ENCODE results near the gene SNX9. TPM values are rescaled to one million over a fixed set of nuclear protein-coding genes. Genes with fewer than 3 reads are reported as not detected.

The SNX9 gene
- 10 to 100 TPM; 20.5 to 71.9 TPM for total RNA-seq

DNA sequence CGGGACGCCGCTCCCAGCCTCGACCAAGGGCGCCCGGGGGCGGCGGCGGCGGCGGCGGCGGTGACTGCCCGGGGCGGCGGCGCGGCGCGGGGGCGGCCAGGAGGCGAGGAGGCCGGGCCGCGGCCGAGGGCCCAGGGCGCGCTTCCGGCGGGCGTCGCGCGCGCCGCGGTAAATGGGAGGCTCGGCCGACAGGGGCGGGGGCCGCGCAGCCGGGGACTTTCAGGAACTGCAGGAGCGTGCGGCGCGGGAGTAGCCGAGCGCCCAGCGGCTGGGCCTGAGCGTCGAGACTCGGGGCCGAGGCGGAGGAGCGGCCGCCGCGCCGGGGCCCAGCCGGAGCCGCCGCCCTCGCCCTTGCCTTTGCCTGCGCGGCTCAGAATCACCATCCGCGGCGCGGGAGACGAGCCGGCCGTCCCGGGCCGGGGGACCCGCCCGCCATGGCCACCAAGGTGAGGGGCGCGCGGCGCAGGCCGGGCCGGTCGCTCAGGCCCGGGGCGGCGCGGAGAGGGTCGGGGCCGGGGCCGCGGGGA, at the start of gene SNX9:
Gene SNX9 (plus strand): TSS at position 246 of the 527 bp plus-strand sequence. CDS start 189 bp downstream, at position 435.
- Mint-ChIP-seq H3K36me3 (ENCODE audit: low read depth) (peaks cover 41% of the 10 kb centered on the region), H3K27me3 (no peaks in the 10 kb centered on the region)
- peak; percentile 65 for ATAC-seq (replicated peaks)

DNA sequence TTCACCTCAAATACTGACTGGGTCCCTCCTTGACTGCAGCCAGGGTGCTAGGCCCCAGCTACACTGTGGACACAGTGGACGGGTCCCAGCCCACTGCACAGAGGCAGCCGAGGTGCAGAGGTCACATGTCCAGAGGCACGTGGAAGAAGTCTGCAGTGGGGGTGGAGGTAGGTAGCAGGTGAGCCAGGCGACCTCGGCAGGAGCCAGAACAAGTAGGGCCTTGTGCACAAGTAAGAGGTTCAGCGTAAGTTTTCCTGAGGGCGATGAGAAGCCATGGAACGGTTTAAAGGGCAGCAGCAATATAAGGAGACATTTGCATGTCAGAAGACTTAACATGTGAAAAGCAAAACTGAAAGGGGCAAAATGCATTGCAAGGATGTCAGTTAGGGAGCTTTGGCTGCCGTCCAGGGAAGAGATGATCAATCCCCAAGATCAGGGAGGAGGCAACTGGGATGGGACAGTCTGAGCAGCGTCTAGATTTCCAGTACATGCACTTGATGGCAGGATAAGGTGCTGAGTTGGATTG, 49.7 kb upstream of the SNX9 start:
- Mint-ChIP-seq H3K4me3 (no peak overlapping the region), H3K36me3 (ENCODE audit: low read depth) (no peaks in the 10 kb centered on the region), H3K27me3 (no peaks in the 10 kb centered on the region)

More for the DNA sequence above, at the start of gene SNX9:
- Mint-ChIP-seq H3K4me1 (peaks cover 29% of the 10 kb centered on the region), H3K27ac (peak within 1 kb of the TSS; percentile 100), H3K4me3 (peak within 1 kb of the TSS; percentile 97), H3K9me3 (no peaks in the 10 kb centered on the region)

DNA sequence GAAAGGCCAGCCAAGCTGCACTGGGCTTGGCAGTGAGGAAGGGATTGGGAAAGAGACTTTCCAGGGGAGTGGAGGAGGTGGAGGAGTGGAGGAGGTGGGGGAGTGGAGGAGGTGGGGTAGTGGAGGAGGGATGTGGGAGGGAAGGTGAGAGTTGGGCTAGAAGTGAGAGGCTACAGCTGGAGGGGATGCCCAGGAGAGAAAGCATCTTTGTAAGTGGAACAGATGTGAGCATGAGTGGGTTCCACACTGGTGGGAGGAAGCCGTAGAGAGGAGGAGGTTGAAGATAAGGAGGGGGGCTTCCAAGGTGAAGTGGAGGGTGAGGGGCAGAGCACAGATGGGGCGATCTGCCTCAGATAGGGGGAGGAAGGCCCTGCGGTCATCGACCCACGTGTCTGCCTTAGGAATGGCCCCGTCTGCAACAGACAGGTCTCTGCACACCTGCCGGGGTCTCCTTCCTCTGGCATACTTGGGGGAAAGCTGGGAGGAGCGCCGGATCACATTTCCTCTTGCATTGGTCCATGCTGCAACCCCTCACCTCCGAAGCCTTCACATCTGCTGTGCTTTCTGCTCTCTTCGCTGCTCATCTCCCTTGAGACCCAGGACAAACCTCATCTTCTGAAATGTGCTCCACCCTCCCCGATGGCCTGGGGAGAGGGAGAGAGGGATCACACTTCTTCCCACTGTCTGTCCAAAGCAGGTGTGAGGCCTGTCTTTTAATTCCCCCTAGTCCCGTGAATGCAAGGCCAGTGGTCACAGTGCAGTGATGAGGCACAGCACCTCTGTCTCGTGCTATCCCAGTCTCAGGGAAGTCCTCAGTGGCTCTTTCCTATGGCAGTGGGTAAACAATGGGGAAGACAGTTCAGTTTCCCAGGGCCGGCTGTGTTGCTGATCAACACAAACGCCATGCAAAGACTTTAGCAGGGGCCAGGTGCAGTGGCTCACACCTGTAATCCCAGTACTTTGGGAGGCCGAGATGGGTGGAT, 48.6 kb upstream of the SNX9 start:
- no peaks in the 10 kb centered on the region for H3K9me3 Mint-ChIP-seq
- no peak for ATAC-seq (replicated peaks)
- peaks cover 14% of the 10 kb centered on the region for H3K4me1 Mint-ChIP-seq
- no peaks in the 10 kb centered on the region for H3K27me3 Mint-ChIP-seq
- peak overlapping the region; percentile 53 for H3K27ac Mint-ChIP-seq
- no peaks in the 10 kb centered on the region for H3K36me3 Mint-ChIP-seq (ENCODE audit: low read depth)
- no peak overlapping the region for H3K4me3 Mint-ChIP-seq

More for the DNA sequence above, 49.7 kb upstream of the SNX9 start:
- ATAC-seq (replicated peaks): no peak
- Mint-ChIP-seq H3K27ac (peak overlapping the region; percentile 53), H3K4me1 (peaks cover 22% of the 10 kb centered on the region), H3K9me3 (no peaks in the 10 kb centered on the region)

DNA sequence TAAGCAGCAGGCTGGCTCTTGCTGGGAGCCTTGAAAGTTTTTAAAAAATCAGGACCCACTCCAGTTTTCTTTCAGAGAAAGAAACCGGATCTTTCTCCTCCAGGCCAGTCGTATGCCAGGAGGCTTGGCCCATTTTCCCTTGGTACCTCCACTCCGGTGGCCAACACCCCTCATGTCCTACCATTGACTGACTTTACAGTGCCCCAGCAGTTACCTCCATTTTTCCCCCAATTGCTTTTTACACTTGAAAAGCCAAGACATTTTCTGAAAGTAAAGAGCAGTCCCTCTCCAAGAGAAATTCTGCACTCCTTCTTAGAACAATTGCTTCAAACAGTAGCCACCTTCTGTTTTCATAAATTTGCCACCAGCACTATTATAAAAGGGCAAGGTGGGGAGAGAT, 47.7 kb upstream of the SNX9 start:
- peaks cover 7% of the 10 kb centered on the region for H3K4me1 Mint-ChIP-seq
- ATAC-seq (replicated peaks): no peak
- no peaks in the 10 kb centered on the region for H3K9me3 Mint-ChIP-seq
- H3K4me3 Mint-ChIP-seq: no peak overlapping the region
- H3K27me3 Mint-ChIP-seq: no peaks in the 10 kb centered on the region
- no peaks in the 10 kb centered on the region for H3K36me3 Mint-ChIP-seq (ENCODE audit: low read depth)
- no peak overlapping the region for H3K27ac Mint-ChIP-seq

DNA sequence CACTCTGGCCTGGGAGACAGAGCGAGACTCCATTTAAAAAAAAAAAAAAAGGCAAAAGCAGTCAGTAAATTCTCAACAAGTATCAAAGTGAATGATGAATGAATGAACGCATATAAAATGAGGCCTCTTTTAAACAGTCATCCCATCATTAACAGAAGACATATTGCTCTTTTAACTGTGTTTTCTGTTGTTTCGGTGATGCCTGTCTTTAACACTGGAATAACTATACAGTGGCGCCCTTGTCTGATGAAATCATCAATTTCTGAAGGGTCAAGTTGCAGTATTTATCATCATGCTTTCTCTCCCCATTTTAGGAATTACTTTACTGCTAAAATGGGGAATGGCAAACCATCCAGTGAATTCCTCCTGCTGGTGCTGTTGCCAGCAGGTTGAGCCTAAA, 45.7 kb upstream of the SNX9 start:
- peaks cover 4% of the 10 kb centered on the region for H3K9me3 Mint-ChIP-seq
- ATAC-seq (replicated peaks): no peak
- H3K4me3 Mint-ChIP-seq: no peak overlapping the region
- H3K27me3 Mint-ChIP-seq: no peaks in the 10 kb centered on the region
- peaks cover 7% of the 10 kb centered on the region for H3K4me1 Mint-ChIP-seq
- no peak overlapping the region for H3K27ac Mint-ChIP-seq
- H3K36me3 Mint-ChIP-seq (ENCODE audit: low read depth): no peaks in the 10 kb centered on the region

DNA sequence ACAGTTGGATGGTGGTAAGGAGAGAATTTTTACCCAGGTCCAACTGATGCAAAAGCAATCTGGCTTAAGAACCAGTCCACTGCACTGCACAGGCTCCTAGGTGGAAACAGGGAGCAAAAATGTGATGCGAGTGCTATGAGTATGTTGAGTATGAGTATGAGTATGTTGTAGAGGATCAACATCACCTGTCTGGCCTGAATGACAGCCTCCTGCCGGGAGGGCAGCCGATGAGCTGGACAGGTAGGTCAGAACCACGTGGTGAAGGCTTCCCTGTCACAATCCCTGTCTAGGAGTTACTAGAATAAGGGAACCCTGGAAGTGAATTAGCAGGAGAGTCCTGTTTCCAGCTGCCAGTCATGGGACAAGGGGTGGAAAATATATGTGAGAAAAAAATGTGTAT, 44.3 kb upstream of the SNX9 start:
- no peak for ATAC-seq (replicated peaks)
- H3K27ac Mint-ChIP-seq: no peak overlapping the region
- H3K27me3 Mint-ChIP-seq: no peaks in the 10 kb centered on the region
- H3K4me3 Mint-ChIP-seq: no peak overlapping the region
- no peaks in the 10 kb centered on the region for H3K36me3 Mint-ChIP-seq (ENCODE audit: low read depth)
- H3K9me3 Mint-ChIP-seq: peaks cover 4% of the 10 kb centered on the region
- peaks cover 3% of the 10 kb centered on the region for H3K4me1 Mint-ChIP-seq

DNA sequence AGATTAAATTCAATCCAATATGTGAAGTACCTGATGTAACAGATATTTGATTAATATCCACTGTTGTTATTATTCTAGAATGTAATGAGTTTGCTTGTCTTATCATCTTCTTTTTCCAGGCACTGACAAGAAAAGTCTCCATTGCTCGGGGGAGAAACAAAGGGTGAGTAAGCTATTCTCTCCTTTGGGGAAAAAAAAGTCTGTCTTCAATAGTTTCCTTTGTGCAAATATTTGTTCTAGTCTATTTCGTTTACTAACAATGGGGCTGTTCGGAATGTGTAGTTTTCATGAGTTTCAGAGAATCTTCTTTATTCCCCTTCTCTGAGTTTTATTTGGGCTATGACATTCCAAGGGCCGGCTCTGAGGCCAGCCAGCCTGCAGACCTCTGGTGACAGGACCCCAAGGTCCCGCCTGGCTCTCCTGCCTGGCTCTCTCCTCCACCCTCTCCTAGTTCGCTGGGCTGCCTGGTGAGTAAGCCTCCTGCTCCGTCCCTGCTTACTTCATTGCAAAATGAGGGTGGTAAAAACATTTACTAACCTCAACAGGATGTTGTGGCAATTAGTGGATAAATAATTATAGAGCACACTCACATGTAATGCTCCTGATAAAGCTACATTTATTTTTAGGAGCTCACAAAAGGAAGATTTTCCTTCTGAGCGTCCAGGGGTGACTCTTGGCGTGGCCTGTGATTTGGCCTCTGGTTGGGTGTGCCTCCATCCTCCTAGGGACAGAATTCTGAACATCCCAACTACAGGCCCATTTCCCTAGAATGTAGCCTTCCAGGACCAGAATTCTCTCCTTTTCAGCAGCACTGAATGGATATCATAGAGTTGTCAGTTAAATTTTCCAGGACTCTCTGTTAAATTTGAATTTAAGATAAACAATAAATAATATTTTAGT, 43.1 kb upstream of the SNX9 start:
- no peak for ATAC-seq (replicated peaks)
- Mint-ChIP-seq H3K4me3 (no peak overlapping the region), H3K36me3 (ENCODE audit: low read depth) (no peaks in the 10 kb centered on the region), H3K9me3 (peaks cover 4% of the 10 kb centered on the region), H3K27me3 (no peaks in the 10 kb centered on the region), H3K27ac (no peak overlapping the region), H3K4me1 (no peaks in the 10 kb centered on the region)

DNA sequence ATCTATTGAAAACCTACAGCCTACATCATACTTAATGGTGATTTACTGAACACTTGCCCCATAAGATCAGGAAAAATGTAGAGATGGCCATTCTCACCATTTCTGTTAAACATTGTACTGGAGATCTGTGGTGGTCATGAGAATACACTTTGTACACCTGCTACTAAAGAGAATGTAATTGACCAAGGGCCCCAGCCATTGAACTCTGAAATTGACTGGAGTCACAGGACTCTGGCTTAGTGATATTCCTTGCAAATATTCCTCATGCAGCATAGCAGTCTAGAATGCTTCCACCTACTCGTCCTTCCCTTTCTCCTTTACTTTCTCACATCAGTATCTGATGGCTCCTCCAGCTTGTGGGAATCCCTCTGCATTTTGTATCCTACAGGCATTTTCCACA, 37.4 kb upstream of the SNX9 start:
- Mint-ChIP-seq H3K4me1 (no peaks in the 10 kb centered on the region), H3K9me3 (peaks cover 4% of the 10 kb centered on the region), H3K27me3 (no peaks in the 10 kb centered on the region), H3K36me3 (ENCODE audit: low read depth) (no peaks in the 10 kb centered on the region), H3K27ac (no peak overlapping the region), H3K4me3 (no peak overlapping the region)
- no peak for ATAC-seq (replicated peaks)

DNA sequence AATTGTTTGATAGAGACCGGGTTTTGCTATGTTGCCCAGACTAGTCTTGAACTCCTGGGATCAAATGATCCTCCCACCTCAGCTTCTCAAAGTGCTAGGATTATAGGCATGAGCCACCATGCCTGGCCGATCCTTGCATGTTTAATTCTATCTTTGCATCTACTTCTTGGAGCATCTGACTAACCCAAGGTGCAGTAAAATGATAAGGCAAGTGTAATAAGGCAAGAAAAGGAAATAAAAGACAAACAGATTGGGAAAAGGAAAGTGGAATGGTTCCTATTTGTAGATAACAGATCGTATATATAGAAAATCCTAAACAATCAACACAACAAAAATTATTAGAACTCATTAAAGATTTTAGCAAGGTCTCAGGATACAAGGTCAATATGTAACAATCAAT, 36.8 kb upstream of the SNX9 start:
- no peaks in the 10 kb centered on the region for H3K36me3 Mint-ChIP-seq (ENCODE audit: low read depth)
- H3K27me3 Mint-ChIP-seq: no peaks in the 10 kb centered on the region
- peaks cover 4% of the 10 kb centered on the region for H3K9me3 Mint-ChIP-seq
- ATAC-seq (replicated peaks): no peak
- no peak overlapping the region for H3K4me3 Mint-ChIP-seq
- no peaks in the 10 kb centered on the region for H3K4me1 Mint-ChIP-seq
- no peak overlapping the region for H3K27ac Mint-ChIP-seq

DNA sequence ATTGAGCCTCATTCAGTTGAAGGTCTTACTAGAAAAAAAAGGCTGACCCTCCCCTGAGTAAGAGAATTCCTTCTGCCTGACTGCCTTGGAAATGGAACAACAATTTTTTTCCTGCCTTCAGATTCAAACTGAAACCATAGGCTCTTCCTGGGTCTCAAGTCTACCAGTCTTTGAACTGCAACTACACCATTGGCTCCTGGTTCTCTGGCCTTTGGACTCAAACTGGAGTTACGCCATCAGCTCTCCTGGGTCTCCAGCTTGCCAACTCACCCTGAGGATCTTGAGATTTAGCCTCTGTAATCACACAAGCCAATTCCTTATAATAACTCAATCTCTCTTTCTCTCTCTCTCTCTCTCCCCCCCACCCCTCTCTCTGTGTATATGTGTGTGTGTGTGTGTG, 36.0 kb upstream of the SNX9 start:
- Mint-ChIP-seq H3K27ac (no peak overlapping the region), H3K4me1 (no peaks in the 10 kb centered on the region), H3K27me3 (no peaks in the 10 kb centered on the region), H3K9me3 (peaks cover 3% of the 10 kb centered on the region), H3K36me3 (ENCODE audit: low read depth) (no peaks in the 10 kb centered on the region), H3K4me3 (no peak overlapping the region)
- no peak for ATAC-seq (replicated peaks)

DNA sequence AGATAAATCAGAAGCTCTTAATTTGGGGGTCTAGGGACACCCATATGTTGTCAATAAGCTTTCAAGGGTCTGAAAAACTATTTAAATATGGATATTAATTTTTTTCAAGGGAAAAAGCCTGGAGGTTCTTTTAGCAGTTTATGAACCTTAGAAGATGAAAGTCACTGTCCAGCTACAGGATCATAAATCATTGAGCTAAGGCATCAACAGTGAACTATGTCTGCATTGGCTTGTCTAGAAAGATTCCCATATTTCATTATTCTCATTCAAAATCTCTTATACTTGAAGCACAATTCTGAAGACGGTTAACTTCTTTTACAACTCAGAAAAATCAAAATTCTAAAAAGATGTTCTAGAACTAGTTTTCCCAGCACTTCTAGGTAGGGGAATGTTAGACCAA, 34.9 kb upstream of the SNX9 start:
- Mint-ChIP-seq H3K27ac (no peak overlapping the region), H3K4me1 (no peaks in the 10 kb centered on the region), H3K9me3 (no peaks in the 10 kb centered on the region), H3K27me3 (no peaks in the 10 kb centered on the region), H3K36me3 (ENCODE audit: low read depth) (no peaks in the 10 kb centered on the region), H3K4me3 (no peak overlapping the region)
- ATAC-seq (replicated peaks): no peak

DNA sequence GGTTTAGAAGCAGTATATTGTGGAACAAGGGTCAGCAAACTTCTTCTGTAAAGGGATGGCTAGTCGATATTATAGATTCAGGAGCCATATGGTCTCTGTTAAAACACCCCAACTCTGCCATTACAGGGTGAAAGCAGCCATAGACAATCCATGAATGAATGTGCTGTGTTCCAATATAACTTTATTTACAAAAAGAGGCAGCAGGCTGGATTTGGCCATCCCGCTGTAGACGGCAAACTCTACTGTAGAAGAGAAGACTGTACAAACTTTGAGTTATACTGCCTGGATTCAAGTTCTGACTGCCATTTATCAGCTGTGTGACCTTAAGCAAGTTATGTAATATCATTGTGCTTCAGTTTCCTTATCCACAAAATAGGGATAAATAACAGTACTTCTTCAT, 33.7 kb upstream of the SNX9 start:
- Mint-ChIP-seq H3K27ac (no peak overlapping the region), H3K27me3 (no peaks in the 10 kb centered on the region)
- ATAC-seq (replicated peaks): no peak

DNA sequence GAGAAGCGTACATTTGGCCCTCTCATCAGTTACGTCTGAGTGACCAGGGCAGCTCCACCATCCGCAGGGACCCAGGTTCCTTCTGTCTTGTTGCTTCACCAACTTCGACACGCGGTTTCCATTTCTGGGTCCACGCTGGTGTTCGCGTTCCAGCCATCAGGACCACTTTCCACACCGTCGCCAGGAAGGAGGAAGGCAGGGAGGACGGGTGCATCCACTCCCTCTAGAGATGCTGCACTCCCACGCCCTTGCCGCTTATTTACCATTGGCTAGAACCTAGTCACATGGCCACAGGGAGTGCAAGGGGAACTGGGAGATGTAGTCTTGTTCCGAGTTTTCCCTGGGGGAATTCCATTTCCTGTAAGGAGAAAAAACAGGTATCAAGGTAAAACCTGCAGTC, 33.2 kb upstream of the SNX9 start:
- ATAC-seq (replicated peaks): no peak
- Mint-ChIP-seq H3K36me3 (ENCODE audit: low read depth) (no peaks in the 10 kb centered on the region), H3K27ac (no peak overlapping the region), H3K9me3 (no peaks in the 10 kb centered on the region), H3K4me1 (peaks cover 5% of the 10 kb centered on the region), H3K27me3 (no peaks in the 10 kb centered on the region), H3K4me3 (no peak overlapping the region)

More for the DNA sequence above, 33.7 kb upstream of the SNX9 start:
- Mint-ChIP-seq H3K4me1 (peaks cover 4% of the 10 kb centered on the region), H3K9me3 (no peaks in the 10 kb centered on the region), H3K36me3 (ENCODE audit: low read depth) (no peaks in the 10 kb centered on the region), H3K4me3 (no peak overlapping the region)

DNA sequence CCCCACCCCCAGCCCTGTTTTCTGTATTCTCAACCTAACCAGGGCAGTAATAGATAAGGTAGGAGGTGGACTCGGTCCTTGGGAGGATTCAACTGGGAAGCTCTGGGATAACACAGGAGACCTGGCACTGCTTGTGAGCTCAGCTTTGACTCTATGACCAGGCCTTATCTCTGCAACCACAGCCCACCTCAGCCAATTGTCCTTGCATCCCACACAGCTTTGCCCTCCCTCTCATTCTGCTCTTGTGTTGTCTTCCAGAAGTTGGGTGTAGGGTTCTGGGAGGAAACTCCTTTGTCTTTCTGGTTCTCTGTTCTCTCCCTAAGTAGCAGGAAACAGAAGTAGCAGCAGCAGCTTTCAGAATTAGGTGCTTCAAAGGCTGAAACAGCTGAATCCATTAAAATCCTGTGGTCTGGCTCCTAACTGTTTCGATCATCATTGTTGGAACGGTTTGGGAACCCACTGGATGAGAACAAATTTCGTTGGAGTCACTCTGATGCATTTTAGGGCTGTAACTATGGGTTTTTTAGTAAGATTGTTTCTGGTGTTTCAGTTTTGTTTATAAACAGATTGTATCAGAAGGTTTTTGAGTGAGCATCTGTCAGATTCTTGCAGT, 32.4 kb upstream of the SNX9 start:
- no peaks in the 10 kb centered on the region for H3K9me3 Mint-ChIP-seq
- peaks cover 5% of the 10 kb centered on the region for H3K4me1 Mint-ChIP-seq
- H3K36me3 Mint-ChIP-seq (ENCODE audit: low read depth): no peaks in the 10 kb centered on the region
- no peak overlapping the region for H3K4me3 Mint-ChIP-seq
- peak; percentile 34 for ATAC-seq (replicated peaks)
- no peaks in the 10 kb centered on the region for H3K27me3 Mint-ChIP-seq
- H3K27ac Mint-ChIP-seq: no peak overlapping the region

Data from activated T-helper 17 cell treated with anti-CD3 and anti-CD28 coated beads, Interleukin-2, amount 50 U/mL, for 72 hours (primary cell).